ENCODE data around the gene ARHGEF2. TPM values are rescaled to one million over a fixed set of nuclear protein-coding genes. Genes with fewer than 3 reads are reported as not detected.

Gene ARHGEF2
- total and polyA plus RNA-seq, 9 of the 15 experiments (the other 6 are each of a cell fraction or from before 2014, with no cell fraction given): 7.1 to 162 (median 62.2) TPM

DNA sequence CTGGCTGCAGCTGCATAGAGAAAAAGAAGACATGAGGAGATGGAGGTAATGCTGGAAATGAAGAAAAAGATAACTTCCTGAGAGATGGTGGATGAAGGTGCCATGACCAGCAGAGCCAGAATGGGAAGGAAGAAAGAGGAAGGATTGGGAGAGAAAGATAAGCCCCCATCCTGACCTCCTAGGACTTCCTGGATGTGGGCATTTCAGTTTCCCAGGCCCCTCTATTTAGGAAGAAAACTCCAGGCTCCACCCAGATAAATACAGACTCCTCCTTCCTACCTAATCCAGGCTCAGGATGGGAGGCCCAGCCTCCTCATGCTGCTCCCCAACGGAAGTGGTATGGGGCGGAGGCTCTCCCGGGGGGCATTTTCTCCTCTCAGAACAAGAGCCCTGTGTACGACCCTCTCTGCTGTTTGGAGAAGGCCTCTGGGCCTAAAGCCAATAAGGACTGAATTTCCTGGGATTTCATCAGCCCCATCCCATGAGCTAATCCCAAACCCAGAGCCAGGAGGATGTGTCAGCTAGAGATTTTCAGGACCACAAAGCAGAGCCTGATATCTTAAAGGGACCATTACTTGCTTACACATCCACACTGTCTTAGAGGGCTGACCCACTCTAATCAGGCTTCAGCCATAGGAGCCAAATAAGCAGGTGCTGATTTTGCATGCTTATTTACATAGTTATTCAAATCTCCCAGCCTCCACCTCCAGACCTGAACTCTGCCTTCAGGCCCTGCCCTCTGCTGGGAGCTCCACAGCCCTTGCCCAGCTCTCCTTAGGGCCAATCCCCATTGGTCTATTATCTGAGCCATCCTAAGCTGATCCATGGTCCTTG is 5.1 kb upstream of the ARHGEF2 start (continued):
- TF ChIP-seq, protein P1, sequence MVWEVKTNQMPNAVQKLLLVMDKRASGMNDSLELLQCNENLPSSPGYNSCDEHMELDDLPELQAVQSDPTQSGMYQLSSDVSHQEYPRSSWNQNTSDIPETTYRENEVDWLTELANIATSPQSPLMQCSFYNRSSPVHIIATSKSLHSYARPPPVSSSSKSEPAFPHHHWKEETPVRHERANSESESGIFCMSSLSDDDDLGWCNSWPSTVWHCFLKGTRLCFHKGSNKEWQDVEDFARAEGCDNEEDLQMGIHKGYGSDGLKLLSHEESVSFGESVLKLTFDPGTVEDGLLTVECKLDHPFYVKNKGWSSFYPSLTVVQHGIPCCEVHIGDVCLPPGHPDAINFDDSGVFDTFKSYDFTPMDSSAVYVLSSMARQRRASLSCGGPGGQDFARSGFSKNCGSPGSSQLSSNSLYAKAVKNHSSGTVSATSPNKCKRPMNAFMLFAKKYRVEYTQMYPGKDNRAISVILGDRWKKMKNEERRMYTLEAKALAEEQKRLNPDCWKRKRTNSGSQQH (CRISPR knock-in tag; IDR thresholded peaks at IDR 0.05): no peak; the same call in 1 of the 2 replicates
- no peak for TF ChIP-seq PHF8 (IDR thresholded peaks at IDR 0.05; ENCODE audit: borderline replicate concordance, low read length)
- TF ChIP-seq, protein P2, sequence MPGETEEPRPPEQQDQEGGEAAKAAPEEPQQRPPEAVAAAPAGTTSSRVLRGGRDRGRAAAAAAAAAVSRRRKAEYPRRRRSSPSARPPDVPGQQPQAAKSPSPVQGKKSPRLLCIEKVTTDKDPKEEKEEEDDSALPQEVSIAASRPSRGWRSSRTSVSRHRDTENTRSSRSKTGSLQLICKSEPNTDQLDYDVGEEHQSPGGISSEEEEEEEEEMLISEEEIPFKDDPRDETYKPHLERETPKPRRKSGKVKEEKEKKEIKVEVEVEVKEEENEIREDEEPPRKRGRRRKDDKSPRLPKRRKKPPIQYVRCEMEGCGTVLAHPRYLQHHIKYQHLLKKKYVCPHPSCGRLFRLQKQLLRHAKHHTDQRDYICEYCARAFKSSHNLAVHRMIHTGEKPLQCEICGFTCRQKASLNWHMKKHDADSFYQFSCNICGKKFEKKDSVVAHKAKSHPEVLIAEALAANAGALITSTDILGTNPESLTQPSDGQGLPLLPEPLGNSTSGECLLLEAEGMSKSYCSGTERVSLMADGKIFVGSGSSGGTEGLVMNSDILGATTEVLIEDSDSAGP (CRISPR knock-in tag; IDR thresholded peaks at IDR 0.05): peak; percentile 93
- TF ChIP-seq CBFA2T3 (IDR thresholded peaks at IDR 0.05): no peak
- TF ChIP-seq, protein P3, sequence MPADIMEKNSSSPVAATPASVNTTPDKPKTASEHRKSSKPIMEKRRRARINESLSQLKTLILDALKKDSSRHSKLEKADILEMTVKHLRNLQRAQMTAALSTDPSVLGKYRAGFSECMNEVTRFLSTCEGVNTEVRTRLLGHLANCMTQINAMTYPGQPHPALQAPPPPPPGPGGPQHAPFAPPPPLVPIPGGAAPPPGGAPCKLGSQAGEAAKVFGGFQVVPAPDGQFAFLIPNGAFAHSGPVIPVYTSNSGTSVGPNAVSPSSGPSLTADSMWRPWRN (IDR thresholded peaks at IDR 0.05; ENCODE audit: low read depth): no peak
- no peak for TF ChIP-seq FOXA1 (IDR thresholded peaks at IDR 0.05; ENCODE audit: borderline replicate concordance)
- TF ChIP-seq CEBPZ (IDR thresholded peaks at IDR 0.05; ENCODE audit: borderline replicate concordance, low read depth, low read length): no peak
- TF ChIP-seq FOSL1 (tag; conservative IDR thresholded peaks at IDR 0.05): peak; percentile 81
- no peak for TF ChIP-seq ZNF785 (CRISPR knock-in tag; IDR thresholded peaks at IDR 0.05)
- TF ChIP-seq, protein P4, sequence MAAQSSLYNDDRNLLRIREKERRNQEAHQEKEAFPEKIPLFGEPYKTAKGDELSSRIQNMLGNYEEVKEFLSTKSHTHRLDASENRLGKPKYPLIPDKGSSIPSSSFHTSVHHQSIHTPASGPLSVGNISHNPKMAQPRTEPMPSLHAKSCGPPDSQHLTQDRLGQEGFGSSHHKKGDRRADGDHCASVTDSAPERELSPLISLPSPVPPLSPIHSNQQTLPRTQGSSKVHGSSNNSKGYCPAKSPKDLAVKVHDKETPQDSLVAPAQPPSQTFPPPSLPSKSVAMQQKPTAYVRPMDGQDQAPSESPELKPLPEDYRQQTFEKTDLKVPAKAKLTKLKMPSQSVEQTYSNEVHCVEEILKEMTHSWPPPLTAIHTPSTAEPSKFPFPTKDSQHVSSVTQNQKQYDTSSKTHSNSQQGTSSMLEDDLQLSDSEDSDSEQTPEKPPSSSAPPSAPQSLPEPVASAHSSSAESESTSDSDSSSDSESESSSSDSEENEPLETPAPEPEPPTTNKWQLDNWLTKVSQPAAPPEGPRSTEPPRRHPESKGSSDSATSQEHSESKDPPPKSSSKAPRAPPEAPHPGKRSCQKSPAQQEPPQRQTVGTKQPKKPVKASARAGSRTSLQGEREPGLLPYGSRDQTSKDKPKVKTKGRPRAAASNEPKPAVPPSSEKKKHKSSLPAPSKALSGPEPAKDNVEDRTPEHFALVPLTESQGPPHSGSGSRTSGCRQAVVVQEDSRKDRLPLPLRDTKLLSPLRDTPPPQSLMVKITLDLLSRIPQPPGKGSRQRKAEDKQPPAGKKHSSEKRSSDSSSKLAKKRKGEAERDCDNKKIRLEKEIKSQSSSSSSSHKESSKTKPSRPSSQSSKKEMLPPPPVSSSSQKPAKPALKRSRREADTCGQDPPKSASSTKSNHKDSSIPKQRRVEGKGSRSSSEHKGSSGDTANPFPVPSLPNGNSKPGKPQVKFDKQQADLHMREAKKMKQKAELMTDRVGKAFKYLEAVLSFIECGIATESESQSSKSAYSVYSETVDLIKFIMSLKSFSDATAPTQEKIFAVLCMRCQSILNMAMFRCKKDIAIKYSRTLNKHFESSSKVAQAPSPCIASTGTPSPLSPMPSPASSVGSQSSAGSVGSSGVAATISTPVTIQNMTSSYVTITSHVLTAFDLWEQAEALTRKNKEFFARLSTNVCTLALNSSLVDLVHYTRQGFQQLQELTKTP (IDR thresholded peaks at IDR 0.05; ENCODE audit: low read depth in 1 of 2, partially characterized antibody in 2 of 2): peak in 1 of 2 experiments; percentile 40

Measured in K562 (cell line).